Skin of body (tissue), 2 donors: Measurements from ENCODE around the gene MAP3K20. TPM values are rescaled to one million over a fixed set of nuclear protein-coding genes. Genes with fewer than 3 reads are reported as not detected.
"Not testable (repeated sequence)": the region's sequence is repeated elsewhere in the genome, so short reads cannot be mapped to it uniquely, and the experiment has no call there.

Source experiments
- DNase-seq: peaks from one replicate; lab custom pipeline; 2025; lab: John Stamatoyannopoulos, UW
- total RNA-seq: library from RNA; depleted of rRNA; stranded (reverse); fragments of >200 nt; gene quantifications from one replicate; pipeline ENCODE4 v1.2.3, GENCODE V29; 2014

The MAP3K20 gene
- total RNA-seq, 1 donor from 2014 or later = 60.2 TPM

- no peak for DNase-seq
Measured at GRCh38 chr2:173119944-173120343, 44.3 kb downstream of the MAP3K20 start.

GRCh38 chr2:173122936-173123335, 47.3 kb downstream of the MAP3K20 start:
- no peak for DNase-seq

- DNase-seq = no peak
Measured at GRCh38 chr2:173124441-173124840, 48.8 kb downstream of the MAP3K20 start.

GRCh38 chr2:173126819-173127218, 51.2 kb downstream of the MAP3K20 start:
- no peak for DNase-seq

- DNase-seq = not testable (repeated sequence)
Measured at GRCh38 chr2:173128132-173128531, 52.5 kb downstream of the MAP3K20 start.

- DNase-seq = no peak
Measured at GRCh38 chr2:173130496-173131465, 55.1 kb downstream of the MAP3K20 start.

GRCh38 chr2:173132531-173132930, 56.9 kb downstream of the MAP3K20 start:
- no peak for DNase-seq

- no peak for DNase-seq
Measured at GRCh38 chr2:173134703-173135102, 59.1 kb downstream of the MAP3K20 start.

- no peak for DNase-seq
Measured at GRCh38 chr2:173136067-173136466, 60.4 kb downstream of the MAP3K20 start.

- no peak for DNase-seq
Measured at GRCh38 chr2:173136599-173136998, 61.0 kb downstream of the MAP3K20 start.

- no peak for DNase-seq
Measured at GRCh38 chr2:173137610-173138009, 62.0 kb downstream of the MAP3K20 start.

- DNase-seq = no peak
Measured at GRCh38 chr2:173138962-173139361, 63.3 kb downstream of the MAP3K20 start.

GRCh38 chr2:173141666-173142065, 66.0 kb downstream of the MAP3K20 start:
- DNase-seq = no peak

GRCh38 chr2:173145454-173145853, 69.8 kb downstream of the MAP3K20 start:
- no peak for DNase-seq

- DNase-seq = no peak
Measured at GRCh38 chr2:173146590-173146989, 70.9 kb downstream of the MAP3K20 start.

GRCh38 chr2:173148520-173148919, 72.9 kb downstream of the MAP3K20 start:
- no peak for DNase-seq

GRCh38 chr2:173149491-173149890, 73.8 kb downstream of the MAP3K20 start:
- DNase-seq = no peak

GRCh38 chr2:173150087-173150486, 74.4 kb downstream of the MAP3K20 start:
- no peak for DNase-seq

- no peak for DNase-seq
Measured at GRCh38 chr2:173150963-173151362, 75.3 kb downstream of the MAP3K20 start.

- no peak for DNase-seq
Measured at GRCh38 chr2:173151671-173152401, 76.2 kb downstream of the MAP3K20 start.

GRCh38 chr2:173153301-173153885, 77.7 kb downstream of the MAP3K20 start:
- DNase-seq = no peak

GRCh38 chr2:173157676-173158293, 82.1 kb downstream of the MAP3K20 start:
- DNase-seq = no peak
